HPDE6-E6E7 (cell line): Measurements from ENCODE around the gene WDR81.
"Not testable (repeated sequence)": the region's sequence is repeated elsewhere in the genome, so short reads cannot be mapped to it uniquely, and the experiment has no call there.

Experiments
- DNase-seq: peaks from one replicate; pipeline ENCODE4 v3.0.0; 2011; ENCODE audit warnings: missing footprints; ENCODE audit errors: extremely low spot score

Gene WDR81

DNA sequence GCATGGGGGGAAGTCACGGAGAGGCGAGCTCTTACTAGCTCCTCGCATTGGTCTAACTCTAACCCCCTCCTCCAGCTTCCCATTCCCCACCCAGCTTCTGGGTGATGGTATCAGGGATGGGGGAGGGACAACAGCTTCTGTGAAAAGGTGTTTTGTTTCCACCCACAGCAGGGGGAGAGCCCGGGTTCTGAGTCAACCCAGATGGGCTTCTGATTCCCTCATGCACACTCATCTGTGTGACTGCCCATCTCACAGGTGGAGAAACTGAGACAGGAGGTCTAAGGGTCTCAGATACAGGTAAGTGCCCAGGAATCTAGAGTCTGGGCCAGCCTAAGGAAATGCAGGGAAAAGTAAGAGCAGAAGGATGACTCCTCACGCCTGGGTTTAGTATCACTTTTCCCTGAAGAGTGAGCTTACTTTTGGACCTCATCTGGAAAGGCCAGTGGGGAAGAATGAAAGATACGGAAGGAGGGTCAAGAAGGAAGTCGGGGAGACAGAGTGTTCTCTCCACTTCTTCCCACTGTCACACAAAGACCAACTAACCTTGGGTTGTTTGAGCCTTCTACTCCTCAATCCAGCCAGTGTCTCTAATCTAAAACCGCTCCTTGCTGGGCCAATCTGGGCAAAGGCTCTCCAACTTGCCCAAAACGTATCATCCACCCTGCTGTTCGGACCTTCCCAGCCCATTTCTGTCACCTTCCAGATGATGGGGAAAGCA lies 11.2 kb upstream of the WDR81 start:
- no peak for DNase-seq

DNA sequence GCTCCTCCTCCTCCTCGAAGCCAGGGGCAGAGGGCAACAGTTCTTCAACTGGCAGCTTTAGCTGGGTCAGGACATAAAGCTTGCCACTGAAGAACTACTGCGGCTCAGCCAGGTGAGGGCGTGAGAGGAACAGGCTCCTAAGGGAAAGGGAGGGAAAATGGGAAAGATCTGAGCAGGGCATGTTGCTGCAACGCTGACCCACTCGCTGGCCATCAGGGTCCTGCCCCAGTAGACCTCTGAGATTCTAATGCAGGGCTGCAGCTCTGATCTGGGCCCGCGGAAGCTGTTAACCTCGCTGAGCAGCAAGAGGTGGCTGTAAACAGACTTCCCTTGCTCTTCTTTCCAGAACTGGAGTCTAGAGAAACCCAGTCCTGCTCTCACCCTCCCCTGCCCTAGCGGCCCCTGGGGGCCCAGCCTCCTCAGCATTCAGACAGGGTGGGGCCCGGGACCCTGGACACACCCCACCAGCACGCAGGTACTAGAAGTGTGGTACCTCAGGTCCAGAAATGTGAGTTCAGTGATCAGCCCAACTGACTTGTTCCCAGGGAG lies 10.6 kb upstream of the WDR81 start:
- no peak for DNase-seq

DNA sequence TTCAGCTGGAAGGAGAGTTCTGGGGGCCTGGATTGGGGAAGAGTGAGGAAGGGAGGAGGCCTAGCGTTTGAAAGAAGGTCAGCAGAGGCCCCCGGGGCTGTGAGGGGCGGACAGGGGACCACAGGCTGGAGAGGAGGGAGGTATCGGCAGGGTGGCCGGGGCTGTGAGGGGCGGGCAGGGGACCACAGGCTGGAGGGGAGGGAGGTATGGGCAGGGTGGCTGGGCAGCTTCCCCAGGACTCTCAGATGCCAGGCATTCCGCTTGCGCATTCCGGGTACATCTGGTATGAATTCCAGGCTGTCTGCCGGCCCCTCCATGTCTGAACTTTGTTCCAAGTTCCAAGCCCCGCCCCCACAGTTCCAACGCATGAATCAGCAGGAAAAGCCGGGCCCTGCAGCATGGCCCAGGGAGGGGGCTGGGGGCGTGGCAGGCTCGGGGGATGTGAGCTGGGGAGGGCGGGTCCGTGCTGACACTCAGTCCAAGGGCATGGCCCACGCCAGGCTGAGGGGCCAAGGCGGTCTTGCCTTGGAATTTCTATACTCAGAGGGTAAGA lies 10.0 kb upstream of the WDR81 start:
- DNase-seq = no peak

DNA sequence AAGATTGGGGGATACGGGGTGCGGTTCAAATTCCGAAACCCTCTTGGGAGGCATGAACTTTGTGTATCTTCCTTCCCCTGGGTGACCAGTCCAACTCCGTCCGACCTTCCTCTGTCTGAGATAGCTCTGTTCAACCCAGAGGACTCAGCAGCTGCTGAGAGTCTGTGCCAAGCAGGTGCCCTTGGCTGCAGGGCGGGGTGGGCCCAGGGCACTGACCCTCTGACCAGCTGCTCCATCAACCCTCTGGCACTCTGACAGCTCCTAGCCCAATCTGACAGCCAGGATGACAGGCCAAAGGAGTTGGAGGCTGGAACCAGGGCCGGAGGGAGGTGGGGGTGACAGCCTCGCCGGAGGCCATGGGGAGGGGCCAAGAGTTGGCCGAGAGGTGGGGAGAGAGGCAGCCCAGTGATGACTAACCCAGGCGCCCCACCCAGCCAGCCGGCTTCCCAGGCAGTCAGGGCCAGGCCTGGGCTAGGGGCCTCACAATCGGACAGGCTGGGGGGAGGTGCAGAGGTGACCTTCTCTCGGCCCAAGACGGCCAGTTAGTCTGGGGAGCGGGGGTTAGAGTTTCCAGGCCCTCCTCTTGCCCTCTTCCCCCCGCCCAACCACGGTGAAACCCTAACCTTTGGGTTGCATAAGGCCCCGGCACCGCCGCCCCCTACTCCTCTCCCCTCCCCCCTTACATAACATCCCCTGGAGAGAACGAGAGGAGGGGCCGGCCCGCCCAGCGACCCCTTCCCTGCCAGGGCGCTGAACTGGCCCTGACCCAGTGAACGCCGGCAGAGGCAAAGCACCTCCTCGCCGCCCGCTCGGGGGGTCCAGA lies 9.3 kb upstream of the WDR81 start:
- peak; percentile 86 for DNase-seq

DNA sequence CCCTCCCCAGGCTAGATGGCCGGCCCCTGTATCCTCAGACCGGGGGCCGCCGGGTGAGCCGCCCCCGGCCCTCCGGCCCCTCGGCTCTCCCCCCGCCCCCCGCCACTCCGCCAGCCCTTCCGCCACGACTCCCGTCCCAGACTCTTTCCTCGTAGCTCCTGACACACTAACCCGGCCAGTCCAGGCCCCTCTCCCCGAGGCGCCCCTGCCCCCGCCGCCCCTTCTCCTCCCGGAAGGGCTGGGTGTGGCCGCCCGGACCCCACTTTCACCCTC lies 8.8 kb upstream of the WDR81 start:
- DNase-seq = no peak

DNA sequence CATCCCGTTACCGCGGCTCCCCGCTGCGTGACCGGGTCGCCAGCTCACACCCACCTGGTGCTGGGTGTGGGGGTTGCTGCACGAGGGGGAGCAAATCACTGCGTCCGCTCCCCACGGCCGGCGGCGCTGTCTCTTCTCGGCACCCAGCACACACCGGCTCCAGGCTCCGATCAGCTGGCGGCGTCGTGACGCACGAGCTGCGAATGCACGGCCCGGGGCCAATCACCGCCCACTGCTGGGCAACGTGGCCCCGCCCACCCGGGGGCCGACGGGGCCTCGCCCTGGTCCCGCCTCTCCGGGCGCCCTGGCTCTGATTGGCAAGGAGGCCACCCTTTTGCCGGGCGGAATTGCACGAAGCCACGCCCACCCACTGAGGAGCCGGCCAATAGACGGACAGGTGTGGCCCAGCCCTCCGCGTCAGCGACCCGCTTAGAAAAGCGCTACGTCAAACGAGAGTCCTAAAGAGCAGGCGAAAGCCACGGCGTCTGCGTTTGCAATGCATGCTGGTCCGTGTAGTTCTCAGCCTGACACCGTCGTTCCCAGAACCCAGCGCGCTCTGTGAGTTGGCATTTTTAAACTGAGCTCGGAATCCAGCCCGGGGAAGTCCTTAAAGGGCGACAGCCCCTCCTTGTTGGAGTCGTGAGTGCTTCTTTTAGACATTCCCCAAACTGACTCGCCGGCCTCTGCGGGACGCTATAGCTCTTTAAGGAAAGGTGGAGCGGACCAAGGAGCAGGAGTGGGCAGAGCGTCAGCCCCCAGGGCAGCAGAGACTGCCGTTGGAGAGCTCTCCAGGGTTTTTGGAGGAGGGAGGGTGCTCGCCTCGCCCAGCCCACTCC lies 8.2 kb upstream of the WDR81 start:
- peak; percentile 99 for DNase-seq

DNA sequence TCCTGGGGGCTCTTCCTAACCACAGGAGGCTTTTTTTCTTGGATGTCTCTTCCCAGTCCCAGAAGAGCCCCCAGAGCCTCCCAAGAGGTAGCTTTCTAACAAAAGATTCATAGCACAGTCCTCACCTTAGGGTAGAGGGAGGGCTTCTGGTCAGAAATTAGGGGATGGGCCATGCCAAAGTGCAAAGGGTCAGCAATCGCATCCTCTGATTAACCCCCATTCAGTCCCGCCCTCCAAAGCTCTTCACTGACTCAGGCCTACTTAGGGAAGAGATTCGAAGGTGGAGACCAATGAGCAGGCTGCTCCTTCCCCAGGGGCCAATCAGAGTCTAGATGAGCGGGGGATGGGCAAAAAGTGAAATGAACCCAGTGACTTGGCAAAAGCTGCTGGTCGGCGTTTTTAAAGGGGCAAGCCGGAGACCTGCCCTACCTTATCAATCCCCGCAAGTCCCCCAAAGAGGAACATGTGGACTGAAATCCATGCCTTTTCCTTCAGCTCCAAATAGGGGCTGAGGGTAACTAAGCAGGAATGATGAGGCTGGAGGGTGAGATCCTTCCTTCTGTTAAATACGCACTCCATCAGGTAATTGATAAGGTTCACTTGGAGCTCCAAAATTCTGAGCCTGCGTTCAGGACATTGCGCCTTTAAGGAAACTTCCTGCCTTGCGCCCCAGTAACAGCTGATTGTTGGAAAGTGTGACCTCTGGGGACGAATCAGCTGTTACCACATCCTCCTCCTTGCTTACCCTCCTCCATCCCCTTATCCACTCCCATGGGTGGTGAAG lies 7.4 kb upstream of the WDR81 start:
- peak; percentile 98 for DNase-seq

DNA sequence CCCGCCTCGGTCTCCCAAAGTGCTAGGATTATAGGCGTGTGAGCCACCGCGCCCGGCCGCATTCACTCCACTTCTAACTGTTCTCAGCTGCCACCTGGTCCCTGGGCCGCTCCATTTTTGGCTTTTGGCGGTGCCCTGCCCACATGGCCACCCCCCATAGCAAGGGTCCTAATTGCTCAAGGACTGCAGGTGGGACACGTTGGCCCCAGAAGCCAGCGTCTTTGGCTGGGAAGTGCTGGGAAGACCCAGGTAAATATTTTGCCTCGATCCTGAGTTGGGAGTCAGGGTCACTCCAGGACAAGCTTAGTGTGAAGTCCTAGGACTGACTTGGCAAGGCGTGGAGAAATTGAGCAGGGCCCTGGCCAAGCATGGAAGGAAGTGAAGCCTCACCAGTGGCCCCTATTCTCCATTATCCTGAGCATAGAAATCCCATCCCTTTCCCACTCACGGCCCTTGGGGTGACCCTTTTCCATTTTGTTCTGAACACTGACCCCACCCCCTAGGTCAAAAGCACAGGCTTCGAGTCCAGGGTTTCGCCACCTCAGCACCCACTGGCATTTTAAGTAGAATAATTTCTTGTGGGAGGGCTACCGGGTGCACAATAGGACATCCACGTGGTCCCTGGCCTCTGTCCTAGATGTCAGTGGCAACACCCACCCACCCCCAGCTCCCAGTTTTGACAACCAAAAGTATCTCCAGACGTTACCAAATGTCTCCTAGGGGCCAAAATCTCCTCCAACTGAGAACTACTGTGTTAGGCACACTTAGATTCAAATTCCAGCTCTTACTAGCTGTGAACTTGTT lies 5.9 kb upstream of the WDR81 start:
- DNase-seq = no peak

DNA sequence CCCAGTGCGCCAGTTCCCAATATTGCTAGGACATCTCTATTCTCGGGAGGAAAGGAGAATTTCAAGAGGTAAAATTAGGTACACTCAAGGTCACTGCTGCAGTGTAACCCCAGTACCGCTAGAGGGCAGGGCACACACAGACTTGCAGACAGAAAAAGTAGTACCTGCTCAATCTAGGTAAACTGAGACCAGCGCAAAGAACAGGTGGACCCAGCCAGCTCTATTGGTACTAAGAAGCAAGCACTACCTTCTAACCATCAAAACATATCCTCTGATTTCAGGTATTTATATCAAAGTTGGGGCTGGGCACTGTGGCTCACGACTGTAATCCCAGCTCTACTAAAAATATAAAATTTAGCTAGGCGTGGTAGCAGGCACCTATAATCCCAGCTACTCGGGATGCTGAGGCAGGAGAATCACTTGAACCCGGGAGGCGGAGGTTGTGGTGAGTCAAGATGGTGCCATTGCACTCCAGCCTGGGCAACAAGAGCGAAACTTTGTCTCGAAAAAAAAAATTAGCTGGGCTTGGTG lies 3.6 kb upstream of the WDR81 start:
- DNase-seq = no peak

DNA sequence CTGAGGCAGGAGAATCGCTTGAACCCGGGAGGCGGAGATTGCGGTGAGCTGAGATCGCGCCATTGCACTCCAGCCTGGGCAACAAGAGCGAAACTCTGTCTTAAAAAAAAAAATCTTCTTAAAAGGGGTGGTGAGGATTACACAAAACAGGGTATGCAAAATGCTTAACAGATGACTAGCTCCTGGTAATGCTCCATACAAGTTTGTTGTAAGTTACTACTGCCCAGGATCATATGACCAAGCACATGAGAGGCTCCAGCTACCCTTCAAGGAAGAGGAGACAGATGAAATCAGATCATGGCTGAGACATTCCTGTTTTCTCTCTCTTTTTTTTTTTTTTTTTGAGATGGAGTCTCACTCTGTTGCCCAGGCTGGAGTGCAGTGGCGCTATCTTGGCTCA lies 2.5 kb upstream of the WDR81 start:
- not testable (repeated sequence) for DNase-seq

DNA sequence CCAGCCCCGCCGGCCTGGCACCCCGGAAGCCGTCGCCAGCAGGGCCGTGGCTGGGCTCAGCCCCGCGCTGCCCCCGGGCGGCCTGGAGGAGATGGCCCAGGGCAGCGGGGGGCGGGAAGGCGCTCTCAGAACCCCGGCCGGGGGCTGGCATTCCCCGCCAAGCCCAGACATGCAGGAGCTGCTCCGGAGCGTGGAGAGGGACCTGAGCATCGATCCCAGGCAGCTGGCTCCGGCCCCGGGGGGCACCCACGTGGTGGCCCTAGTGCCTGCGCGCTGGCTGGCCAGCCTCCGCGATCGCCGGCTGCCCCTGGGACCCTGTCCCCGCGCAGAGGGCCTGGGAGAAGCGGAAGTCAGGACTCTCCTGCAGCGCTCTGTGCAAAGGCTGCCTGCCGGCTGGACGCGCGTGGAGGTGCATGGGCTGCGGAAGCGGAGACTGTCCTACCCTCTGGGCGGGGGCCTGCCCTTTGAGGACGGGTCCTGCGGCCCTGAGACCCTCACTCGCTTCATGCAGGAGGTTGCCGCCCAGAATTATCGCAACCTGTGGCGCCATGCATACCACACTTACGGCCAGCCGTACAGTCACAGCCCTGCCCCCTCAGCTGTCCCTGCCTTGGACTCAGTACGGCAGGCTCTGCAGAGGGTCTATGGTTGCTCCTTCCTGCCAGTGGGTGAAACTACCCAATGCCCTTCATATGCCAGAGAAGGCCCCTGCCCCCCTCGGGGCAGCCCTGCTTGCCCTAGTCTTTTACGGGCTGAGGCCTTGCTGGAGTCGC lies 551 bp downstream of the WDR81 start:
- DNase-seq = no peak

DNA sequence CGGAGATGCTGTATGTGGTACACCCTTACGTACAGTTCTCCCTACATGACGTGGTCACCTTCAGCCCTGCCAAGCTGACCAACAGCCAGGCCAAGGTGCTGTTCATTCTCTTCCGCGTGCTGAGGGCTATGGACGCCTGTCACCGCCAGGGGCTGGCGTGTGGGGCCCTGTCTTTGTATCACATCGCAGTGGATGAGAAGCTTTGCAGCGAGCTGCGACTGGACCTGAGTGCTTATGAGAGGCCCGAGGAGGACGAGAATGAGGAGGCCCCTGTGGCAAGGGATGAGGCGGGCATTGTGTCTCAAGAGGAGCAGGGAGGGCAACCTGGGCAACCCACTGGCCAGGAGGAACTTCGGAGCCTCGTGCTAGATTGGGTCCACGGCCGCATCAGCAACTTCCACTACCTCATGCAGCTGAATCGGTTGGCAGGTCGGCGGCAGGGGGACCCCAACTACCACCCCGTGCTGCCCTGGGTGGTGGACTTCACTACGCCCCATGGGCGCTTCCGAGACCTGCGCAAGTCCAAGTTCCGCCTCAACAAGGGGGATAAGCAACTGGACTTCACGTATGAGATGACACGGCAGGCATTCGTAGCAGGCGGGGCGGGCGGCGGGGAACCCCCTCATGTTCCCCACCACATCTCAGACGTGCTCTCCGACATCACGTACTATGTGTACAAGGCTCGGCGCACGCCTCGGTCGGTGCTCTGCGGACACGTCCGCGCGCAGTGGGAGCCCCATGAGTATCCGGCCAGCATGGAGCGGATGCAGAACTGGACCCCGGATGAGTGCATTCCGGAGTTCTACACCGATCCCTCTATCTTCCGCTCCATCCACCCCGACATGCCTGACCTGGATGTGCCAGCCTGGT lies 1.4 kb downstream of the WDR81 start:
- DNase-seq = no peak

DNA sequence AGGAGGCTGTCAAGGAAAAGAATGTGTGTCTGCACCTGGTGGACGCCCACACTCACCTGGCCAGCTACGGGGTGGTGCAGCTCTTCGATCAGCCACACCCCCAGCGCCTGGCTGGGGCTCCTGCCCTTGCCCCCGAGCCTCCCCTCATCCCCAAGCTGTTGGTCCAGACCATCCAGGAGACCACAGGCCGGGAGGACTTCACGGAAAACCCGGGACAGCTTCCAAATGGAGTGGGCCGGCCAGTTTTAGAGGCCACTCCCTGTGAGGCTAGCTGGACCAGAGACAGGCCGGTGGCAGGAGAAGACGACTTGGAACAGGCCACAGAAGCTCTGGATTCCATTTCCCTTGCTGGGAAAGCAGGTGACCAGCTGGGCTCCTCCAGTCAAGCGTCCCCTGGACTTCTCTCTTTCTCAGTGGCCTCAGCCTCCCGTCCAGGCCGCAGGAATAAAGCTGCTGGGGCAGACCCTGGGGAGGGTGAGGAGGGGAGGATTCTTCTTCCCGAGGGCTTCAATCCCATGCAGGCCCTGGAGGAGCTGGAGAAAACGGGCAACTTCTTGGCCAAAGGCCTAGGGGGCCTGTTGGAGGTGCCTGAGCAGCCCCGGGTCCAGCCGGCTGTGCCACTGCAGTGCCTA lies 2.2 kb downstream of the WDR81 start:
- no peak for DNase-seq

DNA sequence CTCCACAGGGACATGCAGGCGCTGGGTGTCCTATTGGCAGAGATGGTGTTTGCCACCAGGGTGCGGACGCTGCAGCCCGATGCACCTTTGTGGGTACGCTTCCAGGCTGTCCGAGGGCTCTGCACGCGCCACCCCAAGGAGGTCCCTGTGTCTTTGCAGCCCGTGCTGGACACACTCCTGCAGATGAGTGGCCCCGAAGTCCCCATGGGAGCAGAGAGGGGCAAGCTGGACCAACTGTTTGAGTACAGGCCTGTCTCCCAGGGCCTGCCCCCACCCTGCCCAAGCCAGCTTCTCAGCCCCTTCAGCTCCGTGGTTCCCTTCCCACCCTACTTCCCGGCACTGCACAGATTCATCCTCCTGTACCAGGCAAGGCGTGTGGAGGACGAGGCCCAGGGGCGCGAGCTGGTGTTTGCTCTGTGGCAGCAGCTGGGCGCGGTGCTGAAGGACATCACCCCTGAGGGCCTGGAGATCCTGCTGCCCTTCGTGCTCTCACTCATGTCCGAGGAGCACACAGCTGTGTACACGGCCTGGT lies 2.8 kb downstream of the WDR81 start:
- DNase-seq = no peak

DNA sequence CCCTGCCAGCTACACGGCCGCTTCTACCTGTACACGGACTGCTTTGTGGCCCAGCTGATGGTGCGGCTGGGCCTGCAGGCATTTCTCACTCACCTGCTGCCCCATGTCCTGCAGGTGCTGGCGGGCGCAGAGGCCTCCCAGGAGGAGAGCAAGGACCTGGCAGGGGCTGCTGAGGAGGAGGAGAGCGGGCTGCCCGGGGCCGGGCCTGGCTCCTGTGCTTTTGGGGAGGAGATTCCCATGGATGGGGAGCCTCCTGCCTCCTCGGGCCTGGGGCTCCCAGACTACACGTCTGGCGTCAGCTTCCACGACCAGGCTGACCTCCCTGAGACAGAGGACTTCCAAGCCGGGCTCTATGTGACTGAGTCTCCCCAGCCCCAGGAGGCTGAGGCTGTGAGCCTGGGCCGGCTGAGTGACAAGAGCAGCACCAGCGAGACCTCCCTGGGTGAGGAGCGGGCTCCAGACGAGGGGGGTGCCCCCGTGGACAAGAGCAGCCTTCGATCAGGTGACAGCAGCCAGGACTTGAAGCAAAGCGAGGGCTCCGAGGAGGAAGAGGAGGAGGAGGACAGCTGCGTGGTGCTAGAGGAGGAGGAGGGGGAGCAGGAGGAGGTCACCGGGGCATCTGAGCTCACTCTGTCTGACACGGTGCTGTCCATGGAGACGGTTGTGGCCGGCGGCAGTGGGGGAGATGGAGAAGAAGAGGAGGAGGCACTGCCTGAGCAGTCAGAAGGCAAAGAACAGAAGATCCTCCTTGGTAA lies 3.5 kb downstream of the WDR81 start:
- DNase-seq = no peak

DNA sequence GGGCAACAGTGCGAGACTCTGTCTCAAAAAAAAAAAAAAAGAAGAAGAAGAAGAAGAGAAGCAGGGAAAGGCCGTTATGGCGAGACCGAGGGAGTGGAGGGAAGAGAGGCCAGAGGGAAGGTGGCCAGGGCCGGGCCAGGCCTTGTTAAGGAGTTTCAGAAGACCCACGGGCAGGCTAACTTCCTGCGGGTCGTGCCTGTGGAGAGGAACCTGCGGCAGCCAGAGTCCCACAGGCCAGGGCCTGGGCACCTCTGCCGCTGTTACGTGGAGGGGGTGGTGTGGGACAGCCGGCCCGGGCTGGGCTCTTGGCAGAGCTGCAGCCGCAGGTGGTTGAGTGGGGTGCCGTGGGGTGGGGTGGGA lies 5.4 kb downstream of the WDR81 start:
- DNase-seq = no peak
